ENCODE data around the gene ZXDC. TPM values are rescaled to one million over a fixed set of nuclear protein-coding genes. Genes with fewer than 3 reads are reported as not detected.

Gene ZXDC
- polyA plus RNA-seq, 1 experiment: 15.8 TPM

DNA sequence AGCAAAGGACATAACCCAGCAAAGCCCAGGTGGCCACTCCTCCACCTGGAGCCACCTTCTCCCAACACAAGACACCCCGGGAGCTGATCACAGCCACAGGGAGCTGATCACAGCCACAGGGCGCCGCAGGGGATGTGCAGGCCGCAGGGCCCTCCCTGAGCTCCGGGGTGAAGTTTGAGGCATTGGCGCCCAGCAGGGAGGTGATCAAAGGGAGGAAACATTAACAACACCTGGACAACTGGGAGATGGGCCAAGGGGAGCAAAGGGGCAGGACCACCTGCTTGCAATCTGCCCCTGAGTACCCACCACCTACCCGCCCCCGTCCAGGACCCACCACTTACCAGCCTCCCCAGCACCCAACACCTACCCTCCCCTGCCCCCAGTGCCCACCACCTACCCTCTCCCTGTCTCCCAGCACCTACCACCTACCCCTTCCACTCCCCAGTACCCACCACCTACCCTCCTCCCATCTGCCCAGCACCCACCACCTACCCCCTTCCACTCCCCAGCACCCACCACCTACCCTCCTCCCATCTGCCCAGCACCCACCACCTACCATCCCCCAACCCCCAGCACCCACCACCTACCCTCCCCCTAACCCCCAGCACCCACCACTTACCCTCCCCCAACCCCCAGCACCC lies 39.5 kb upstream of the ZXDC start:
- H3K36me3 ChIP-seq (ENCODE audit: control insufficient read depth, insufficient read depth, low read length): no peaks in the 10 kb centered on the region
- TF ChIP-seq, protein P1, sequence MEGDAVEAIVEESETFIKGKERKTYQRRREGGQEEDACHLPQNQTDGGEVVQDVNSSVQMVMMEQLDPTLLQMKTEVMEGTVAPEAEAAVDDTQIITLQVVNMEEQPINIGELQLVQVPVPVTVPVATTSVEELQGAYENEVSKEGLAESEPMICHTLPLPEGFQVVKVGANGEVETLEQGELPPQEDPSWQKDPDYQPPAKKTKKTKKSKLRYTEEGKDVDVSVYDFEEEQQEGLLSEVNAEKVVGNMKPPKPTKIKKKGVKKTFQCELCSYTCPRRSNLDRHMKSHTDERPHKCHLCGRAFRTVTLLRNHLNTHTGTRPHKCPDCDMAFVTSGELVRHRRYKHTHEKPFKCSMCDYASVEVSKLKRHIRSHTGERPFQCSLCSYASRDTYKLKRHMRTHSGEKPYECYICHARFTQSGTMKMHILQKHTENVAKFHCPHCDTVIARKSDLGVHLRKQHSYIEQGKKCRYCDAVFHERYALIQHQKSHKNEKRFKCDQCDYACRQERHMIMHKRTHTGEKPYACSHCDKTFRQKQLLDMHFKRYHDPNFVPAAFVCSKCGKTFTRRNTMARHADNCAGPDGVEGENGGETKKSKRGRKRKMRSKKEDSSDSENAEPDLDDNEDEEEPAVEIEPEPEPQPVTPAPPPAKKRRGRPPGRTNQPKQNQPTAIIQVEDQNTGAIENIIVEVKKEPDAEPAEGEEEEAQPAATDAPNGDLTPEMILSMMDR (IDR thresholded peaks at IDR 0.05; ENCODE audit: insufficient read depth, low read depth, low read length): no peak
- POLR2A ChIA-PET: no interaction called here
- no peak for DNase-seq (ENCODE audit: low read depth)
- CTCF ChIA-PET: no interaction called here
- peaks cover 3% of the 10 kb centered on the region for H3K27me3 ChIP-seq (ENCODE audit: control insufficient read depth, insufficient read depth, low read length)
- no peak overlapping the region for H3K4me3 ChIP-seq (ENCODE audit: low read depth, low read length)

- H3K36me3 ChIP-seq (ENCODE audit: control insufficient read depth, insufficient read depth, low read length): no peaks in the 10 kb centered on the region
- DNase-seq (ENCODE audit: low read depth): no peak
- POLR2A ChIA-PET: no interaction called here
- H3K27me3 ChIP-seq (ENCODE audit: control insufficient read depth, insufficient read depth, low read length): peaks cover 3% of the 10 kb centered on the region
- CTCF ChIA-PET: interaction anchor here (1.0 to 1.1 kb wide), 2 partner anchors 8 to 1034 kb away, joined by 3 to 5 read pairs; no protein-coding TSS in a partner anchor
- TF ChIP-seq, protein P1 (IDR thresholded peaks at IDR 0.05; ENCODE audit: insufficient read depth, low read depth, low read length): no peak
- H3K4me3 ChIP-seq (ENCODE audit: low read depth, low read length): no peak overlapping the region
Observed at GRCh38 chr3:126514161-126514560, 38.5 kb upstream of the ZXDC start.

- H3K4me3 ChIP-seq (ENCODE audit: low read depth, low read length): no peak overlapping the region
- CTCF ChIA-PET: interaction anchor here (0.7 to 1.1 kb wide), 2 partner anchors 9 to 1035 kb away, joined by 3 to 5 read pairs; no protein-coding TSS in a partner anchor
- TF ChIP-seq, protein P1 (IDR thresholded peaks at IDR 0.05; ENCODE audit: insufficient read depth, low read depth, low read length): no peak
- DNase-seq (ENCODE audit: low read depth): no peak
- POLR2A ChIA-PET: interaction anchor here (0.6 kb wide), 1 partner anchor 10 kb away, joined by 3 read pairs; no protein-coding TSS in a partner anchor
- H3K36me3 ChIP-seq (ENCODE audit: control insufficient read depth, insufficient read depth, low read length): no peaks in the 10 kb centered on the region
- H3K27me3 ChIP-seq (ENCODE audit: control insufficient read depth, insufficient read depth, low read length): peaks cover 2% of the 10 kb centered on the region
Observed at GRCh38 chr3:126512916-126513650, 37.4 kb upstream of the ZXDC start.

- POLR2A ChIA-PET: no interaction called here
- TF ChIP-seq, protein P1 (IDR thresholded peaks at IDR 0.05; ENCODE audit: insufficient read depth, low read depth, low read length): no peak
- Histone ChIP-seq H3K27me3 (ENCODE audit: control insufficient read depth, insufficient read depth, low read length) (peaks cover 2% of the 10 kb centered on the region), H3K4me3 (ENCODE audit: low read depth, low read length) (no peak overlapping the region), H3K36me3 (ENCODE audit: control insufficient read depth, insufficient read depth, low read length) (no peaks in the 10 kb centered on the region)
- DNase-seq (ENCODE audit: low read depth): no peak
- CTCF ChIA-PET: interaction anchor here (1.5 kb wide), 1 partner anchor 11 kb away, joined by 8 read pairs; the partner anchor contains the start of gene CHST13
Observed at GRCh38 chr3:126512026-126512425, 36.3 kb upstream of the ZXDC start.

DNA sequence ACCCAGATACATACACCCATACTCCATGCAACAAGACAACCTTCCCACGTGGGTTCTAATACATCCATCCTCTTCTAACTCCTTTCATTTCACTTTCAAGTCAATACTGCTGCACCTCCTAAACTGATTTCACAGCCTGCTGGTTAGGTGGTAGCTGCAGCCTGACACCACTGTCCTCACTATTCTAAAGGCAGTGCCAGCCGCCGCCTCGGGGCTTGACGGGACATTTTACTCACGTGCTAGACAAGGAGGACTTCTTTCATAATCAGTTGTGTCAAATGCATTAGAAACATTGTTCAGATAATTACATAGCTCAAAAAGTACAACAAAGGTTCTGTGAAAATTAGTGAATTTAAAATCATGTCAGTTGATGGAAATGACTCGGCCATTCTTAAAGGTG lies 35.6 kb upstream of the ZXDC start:
- Histone ChIP-seq H3K27me3 (ENCODE audit: control insufficient read depth, insufficient read depth, low read length) (peaks cover 2% of the 10 kb centered on the region), H3K4me3 (ENCODE audit: low read depth, low read length) (no peak overlapping the region), H3K36me3 (ENCODE audit: control insufficient read depth, insufficient read depth, low read length) (no peaks in the 10 kb centered on the region)
- CTCF ChIA-PET: interaction anchor here (0.7 to 1.5 kb wide), 4 partner anchors 11 to 1037 kb away, joined by 3 to 8 read pairs (median 3); partner anchors contain the start of gene CHST13
- POLR2A ChIA-PET: interaction anchor here (0.6 kb wide), 1 partner anchor 109 kb away, joined by 6 read pairs; no protein-coding TSS in a partner anchor
- TF ChIP-seq, protein P1 (IDR thresholded peaks at IDR 0.05; ENCODE audit: insufficient read depth, low read depth, low read length): no peak
- no peak for DNase-seq (ENCODE audit: low read depth)
